Suprapubic skin (tissue), 4 donors: ENCODE results near the gene RAD9B.

Source experiments
- CTCF ChIP-seq, 2 donors: fragments of 200-600 bp in 1 of 2; fragments of 450-650 bp in 1 of 2; sonication (generic) in 1 of 2; IDR thresholded peaks; one replicate each; pipeline ENCODE4 v1.5.1; 2016 to 2019; ENCODE audit warnings: antibody characterized with exemption in 2 of 2, mild to moderate bottlenecking in 1 of 2, moderate library complexity in 1 of 2
- EP300 ChIP-seq: sonication (generic); formaldehyde crosslinking; IDR thresholded peaks from one replicate; pipeline ENCODE4 v1.6.1; 2017; ENCODE audit warnings: antibody characterized with exemption
- POLR2A ChIP-seq, 2 donors: fragments of 450-650 bp; IDR thresholded peaks; one replicate each; pipeline ENCODE4 v1.6.1; 2017; ENCODE audit warnings: antibody characterized with exemption in 2 of 2, mild to moderate bottlenecking in 2 of 2, moderate library complexity in 2 of 2
- POLR2AphosphoS5 ChIP-seq, 3 donors: sonication (generic); formaldehyde crosslinking; IDR thresholded peaks; one replicate each; pipeline ENCODE4 v1.6.1; 2017; ENCODE audit warnings: antibody characterized with exemption in 3 of 3

DNA sequence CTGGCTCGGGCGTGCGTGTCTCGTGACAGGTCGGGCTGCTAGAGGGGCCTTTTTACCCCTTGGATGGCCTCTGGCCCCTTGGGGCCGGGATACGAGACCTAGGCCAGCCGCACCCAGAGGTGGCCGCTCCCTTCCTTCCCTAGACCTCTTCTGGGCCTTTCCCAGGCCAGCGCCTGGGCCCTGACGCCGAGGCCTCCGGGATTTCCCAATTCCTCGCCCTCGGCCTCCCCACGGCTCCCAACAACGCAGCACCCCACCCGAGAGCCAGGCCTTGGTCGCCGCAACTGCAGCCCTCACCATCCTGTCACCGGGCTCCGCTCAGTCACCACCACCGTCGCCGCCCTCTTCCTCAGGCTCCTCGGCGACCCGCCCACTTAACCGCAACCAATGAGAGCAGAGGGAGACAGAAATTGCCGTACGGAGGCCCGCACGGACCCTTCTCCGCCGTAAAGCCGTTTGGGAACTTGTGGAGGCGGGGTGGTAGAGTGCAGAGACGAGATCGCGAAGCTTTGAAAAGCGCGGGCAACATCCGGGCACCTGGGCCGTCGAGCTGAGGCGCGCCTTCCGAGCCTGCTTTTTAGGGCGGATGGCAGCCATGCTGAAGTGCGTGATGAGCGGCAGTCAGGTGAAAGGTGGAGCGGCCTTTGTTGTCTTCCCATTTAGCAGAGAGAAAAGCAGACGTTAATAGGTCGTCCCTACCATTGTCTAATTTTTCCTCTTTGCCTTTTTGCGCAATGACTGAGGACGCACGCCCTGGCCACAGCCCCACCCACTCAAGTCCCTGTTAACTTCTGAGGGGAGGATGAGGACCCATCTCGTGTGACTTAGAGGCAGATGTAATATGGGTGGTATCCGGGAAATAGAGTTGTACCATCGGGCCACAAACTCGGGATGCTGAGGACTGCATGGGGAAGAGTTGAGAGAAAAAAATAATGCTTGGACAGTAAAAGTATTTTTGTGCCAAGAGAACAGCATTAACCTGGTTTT lies at the start of gene RAD9B, which contains the start of gene VPS29:
- TF ChIP-seq CTCF (IDR thresholded peaks at IDR 0.05) (no peak), POLR2A (IDR thresholded peaks at IDR 0.05) (peak; percentile 85 to 91), POLR2AphosphoS5 (IDR thresholded peaks at IDR 0.05) (peak; percentile 77 to 99 (median 83)), EP300 (no peak)
